Stimulated activated CD8-positive, alpha-beta memory T cell treated with anti-CD3 and anti-CD28 coated beads, Interleukin-15, amount 100 ng/mL, for 24 hours (primary cell): ENCODE results near the gene ATF1.
"Not testable (repeated sequence)": the region's sequence is repeated elsewhere in the genome, so short reads cannot be mapped to it uniquely, and the experiment has no call there.

Experiments
- DNase-seq: peaks from one replicate; pipeline ENCODE4 v3.0.0-alpha.2; 2020; ENCODE audit warnings: low read depth

Gene ATF1

DNA sequence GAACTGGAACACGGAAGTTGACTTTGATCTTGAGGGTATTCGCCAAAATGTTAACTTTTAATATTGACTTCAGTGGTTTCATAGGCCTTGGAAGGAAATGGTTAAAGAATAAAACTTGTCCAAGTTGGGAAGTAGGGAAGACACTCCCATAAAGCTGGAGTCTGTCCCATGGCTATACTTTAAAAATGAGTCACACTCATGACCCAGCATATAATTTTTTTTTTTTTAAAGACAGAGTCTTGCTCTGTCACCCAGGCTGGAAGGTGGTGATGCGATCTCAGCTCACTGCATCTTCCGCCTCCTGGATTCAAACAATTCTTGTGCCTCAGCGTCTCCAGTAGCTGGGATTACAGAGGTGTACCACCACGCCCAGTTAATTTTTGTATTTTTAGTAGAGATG, 98.4 kb downstream of the ATF1 start:
- DNase-seq: no peak

DNA sequence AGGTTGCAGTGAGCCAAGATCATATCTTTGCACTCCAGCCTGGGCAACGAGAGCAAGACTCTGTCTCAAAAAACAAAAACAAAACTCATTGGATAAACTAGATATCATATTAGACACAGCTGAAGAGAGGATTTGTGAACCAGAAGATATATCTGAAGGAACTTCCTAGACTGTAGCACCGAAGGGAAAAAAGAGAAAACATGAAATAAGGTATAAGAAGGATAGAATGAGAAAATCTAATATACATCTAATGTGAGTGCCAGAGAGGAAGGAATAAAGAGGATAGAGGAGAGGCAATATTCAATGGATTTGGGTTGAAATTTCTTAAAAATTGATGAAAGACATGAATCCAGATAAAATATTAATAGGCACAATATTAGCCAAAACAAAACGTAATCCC, 101.4 kb downstream of the ATF1 start:
- no peak for DNase-seq

- DNase-seq: not testable (repeated sequence)
Measured at GRCh38 chr12:50868881-50869280, 105.0 kb downstream of the ATF1 start.
